Esophagus squamous epithelium (tissue), 5 donors: ENCODE results near the gene NCK1. TPM values are rescaled to one million over a fixed set of nuclear protein-coding genes. Genes with fewer than 3 reads are reported as not detected.

Experiments used
- DNase-seq: peaks from one replicate; lab custom pipeline; 2025; lab: John Stamatoyannopoulos, UW
- H3K27ac ChIP-seq, 4 donors: fragments of 200-600 bp; sonication (generic); one replicate each; pipeline ENCODE4 v1.5.1; 2016 to 2019; ENCODE audit warnings: mild to moderate bottlenecking in 1 of 4
- H3K27me3 ChIP-seq, 4 donors: fragments of 200-600 bp; sonication (generic); 1 replicate in 3 of 4; 2 replicates in 1 of 4; pipeline versions ENCODE4 v1.5.1 to v1.6.0; 2017 to 2021; ENCODE audit warnings: antibody characterized with exemption in 1 of 4
- H3K36me3 ChIP-seq, 3 donors: fragments of 200-600 bp; sonication (generic); one replicate each; pipeline ENCODE4 v1.5.1; 2016 to 2019
- H3K4me1 ChIP-seq, 3 donors: fragments of 200-600 bp; sonication (generic); one replicate each; pipeline ENCODE4 v1.5.1; 2017 to 2019
- H3K4me3 ChIP-seq, 4 donors: fragments of 200-600 bp; sonication (generic); 1 replicate in 3 of 4; 2 replicates in 1 of 4; pipeline ENCODE4 v1.5.1; 2016 to 2019; ENCODE audit warnings: mild to moderate bottlenecking in 2 of 4, moderate library complexity in 1 of 4
- H3K9me3 ChIP-seq, 3 donors: fragments of 200-600 bp; sonication (generic); one replicate each; pipeline ENCODE4 v1.5.1; 2016 to 2019
- POLR2A ChIP-seq, 4 donors: fragments of 450-650 bp; IDR thresholded peaks; one replicate each; pipeline ENCODE4 v1.6.1; 2017; ENCODE audit warnings: antibody characterized with exemption in 4 of 4, mild to moderate bottlenecking in 4 of 4, moderate library complexity in 3 of 4
- WGBS, 2 donors: methylation state at CpG; one replicate each; pipeline ENCODE4 v1.1.5; 2018; 5-methylcytosine and 5-hydroxymethylcytosine counted together
- intact Hi-C: fragments of 100-400 bp; cut with DNase I; formaldehyde crosslinking; loops from one replicate; pipeline ENCODE4 v1.15.0; 2022
- total RNA-seq, 4 donors: library from RNA; depleted of rRNA; stranded (reverse); fragments of >200 nt; gene quantifications; one replicate each; pipeline ENCODE4 v1.1.0, GENCODE V29; 2016
- TF ChIP-seq, protein P1 (sequence below), 6 experiments: fragments of 450-650 bp in 4 of 6; fragments of 200-600 bp in 2 of 6; sonication (generic) in 2 of 6; IDR thresholded peaks; one replicate each; pipeline ENCODE4 v1.5.1; 2016 to 2019; ENCODE audit warnings: antibody characterized with exemption in 6 of 6, mild to moderate bottlenecking in 4 of 6, moderate library complexity in 4 of 6
- donor health status: DM: yes; HTN: yes; CAD: no.

Gene NCK1
- total RNA-seq, 4 donors from 2014 or later, result 35.6 to 66.1 (median 57.3) TPM

DNA sequence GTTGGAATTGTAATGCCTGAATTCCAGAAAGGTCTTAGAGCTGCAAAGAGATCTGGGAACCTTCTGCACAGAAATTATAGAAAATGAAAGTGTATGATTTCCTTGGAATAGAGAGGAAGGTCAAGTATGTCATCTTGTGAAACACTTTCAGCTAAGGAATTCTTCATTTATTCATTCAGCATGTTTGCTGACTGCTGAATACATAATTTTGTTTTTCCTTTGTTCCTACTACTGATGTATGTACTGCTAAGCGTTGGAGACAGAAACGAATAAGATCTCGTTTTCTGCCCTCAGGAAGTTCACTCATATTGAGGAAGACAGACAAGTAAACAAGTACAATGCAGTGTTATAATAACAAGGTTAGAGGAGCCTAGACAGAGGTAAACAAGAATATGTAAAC, 81.4 kb downstream of the NCK1 start:
- peaks cover 13 to 79% (median 50%) of the 10 kb centered on the region in 3 donors for H3K4me1 ChIP-seq
- TF ChIP-seq, protein P1, sequence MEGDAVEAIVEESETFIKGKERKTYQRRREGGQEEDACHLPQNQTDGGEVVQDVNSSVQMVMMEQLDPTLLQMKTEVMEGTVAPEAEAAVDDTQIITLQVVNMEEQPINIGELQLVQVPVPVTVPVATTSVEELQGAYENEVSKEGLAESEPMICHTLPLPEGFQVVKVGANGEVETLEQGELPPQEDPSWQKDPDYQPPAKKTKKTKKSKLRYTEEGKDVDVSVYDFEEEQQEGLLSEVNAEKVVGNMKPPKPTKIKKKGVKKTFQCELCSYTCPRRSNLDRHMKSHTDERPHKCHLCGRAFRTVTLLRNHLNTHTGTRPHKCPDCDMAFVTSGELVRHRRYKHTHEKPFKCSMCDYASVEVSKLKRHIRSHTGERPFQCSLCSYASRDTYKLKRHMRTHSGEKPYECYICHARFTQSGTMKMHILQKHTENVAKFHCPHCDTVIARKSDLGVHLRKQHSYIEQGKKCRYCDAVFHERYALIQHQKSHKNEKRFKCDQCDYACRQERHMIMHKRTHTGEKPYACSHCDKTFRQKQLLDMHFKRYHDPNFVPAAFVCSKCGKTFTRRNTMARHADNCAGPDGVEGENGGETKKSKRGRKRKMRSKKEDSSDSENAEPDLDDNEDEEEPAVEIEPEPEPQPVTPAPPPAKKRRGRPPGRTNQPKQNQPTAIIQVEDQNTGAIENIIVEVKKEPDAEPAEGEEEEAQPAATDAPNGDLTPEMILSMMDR (IDR thresholded peaks at IDR 0.05), result no peak
- no peak for TF ChIP-seq POLR2A (IDR thresholded peaks at IDR 0.05)
- intact Hi-C loops, result no loop called here
- no peaks in the 10 kb centered on the region for H3K27me3 ChIP-seq
- DNase-seq, result no peak
- peak overlapping the region in 1 of 4 donors; percentile 5 for H3K4me3 ChIP-seq
- H3K9me3 ChIP-seq, result no peaks in the 10 kb centered on the region
- peaks cover 0 to 26% (median 0%) of the 10 kb centered on the region in 3 donors for H3K36me3 ChIP-seq
- 29 to 62% methylated on average over 3 of the region's 3 CpGs for WGBS, 2 donors
- peak overlapping the region in 1 of 4 donors; percentile 38 for H3K27ac ChIP-seq

DNA sequence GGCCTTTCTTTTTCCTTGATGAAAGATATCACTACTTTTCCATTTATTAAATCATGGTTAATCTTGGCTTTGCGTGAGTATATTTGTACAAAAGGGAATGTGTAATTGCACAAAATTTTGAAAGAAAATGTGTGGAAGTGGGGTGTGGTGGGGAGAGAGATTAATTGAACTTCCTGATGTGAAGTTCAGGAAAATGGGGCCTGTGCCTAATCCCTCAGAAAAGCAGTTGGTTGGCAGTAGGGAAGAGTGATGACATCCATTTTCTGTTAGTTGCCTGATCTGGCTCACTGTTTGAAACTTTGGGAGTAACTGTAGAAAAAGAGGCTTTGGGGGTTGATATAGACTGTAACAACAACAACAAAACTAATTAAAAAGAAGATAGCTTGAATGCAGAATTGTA, 85.0 kb downstream of the NCK1 start:
- Histone ChIP-seq H3K4me1 (peaks cover 8 to 82% (median 19%) of the 10 kb centered on the region in 3 donors), H3K9me3 (no peaks in the 10 kb centered on the region), H3K4me3 (no peak overlapping the region), H3K27me3 (no peaks in the 10 kb centered on the region), H3K36me3 (peaks cover 0 to 25% (median 0%) of the 10 kb centered on the region in 3 donors), H3K27ac (peak overlapping the region in 2 of 4 donors; percentile 33 to 44)
- DNase-seq, result no peak
- intact Hi-C loops, result no loop called here
- TF ChIP-seq POLR2A (IDR thresholded peaks at IDR 0.05), result no peak
- TF ChIP-seq, protein P1 (IDR thresholded peaks at IDR 0.05), result no peak
- WGBS, 2 donors, result 50 to 55% methylated on average over 1 of the region's 1 CpG

DNA sequence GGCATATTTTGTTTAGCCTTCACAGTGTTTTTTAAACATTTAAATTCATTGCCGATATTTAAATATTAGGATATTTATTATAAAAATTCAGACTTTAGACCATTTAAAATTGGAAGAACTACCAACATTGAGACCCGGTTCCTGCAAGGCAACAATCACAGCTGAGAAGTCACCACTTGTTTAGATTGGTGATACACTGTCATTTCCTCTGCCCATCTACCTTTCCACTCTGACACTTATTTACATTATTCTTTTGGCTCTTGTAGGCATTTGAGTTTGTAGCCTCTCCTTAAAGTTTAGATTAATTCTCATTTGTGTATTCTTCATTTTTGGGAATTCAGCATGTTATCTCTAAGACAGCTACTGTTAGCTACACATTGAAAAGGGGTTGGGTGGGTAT, 85.5 kb downstream of the NCK1 start:
- TF ChIP-seq POLR2A (IDR thresholded peaks at IDR 0.05), result no peak
- TF ChIP-seq, protein P1 (IDR thresholded peaks at IDR 0.05), result no peak
- Histone ChIP-seq H3K36me3 (peaks cover 0 to 25% (median 0%) of the 10 kb centered on the region in 3 donors), H3K4me3 (no peak overlapping the region), H3K4me1 (peaks cover 6 to 82% (median 16%) of the 10 kb centered on the region in 3 donors), H3K9me3 (no peaks in the 10 kb centered on the region), H3K27ac (peak overlapping the region in 2 of 4 donors; percentile 33 to 44), H3K27me3 (no peaks in the 10 kb centered on the region)
- intact Hi-C loops, result no loop called here
- DNase-seq, result no peak
- WGBS, 2 donors, result 43 to 48% methylated on average over 2 of the region's 2 CpGs

DNA sequence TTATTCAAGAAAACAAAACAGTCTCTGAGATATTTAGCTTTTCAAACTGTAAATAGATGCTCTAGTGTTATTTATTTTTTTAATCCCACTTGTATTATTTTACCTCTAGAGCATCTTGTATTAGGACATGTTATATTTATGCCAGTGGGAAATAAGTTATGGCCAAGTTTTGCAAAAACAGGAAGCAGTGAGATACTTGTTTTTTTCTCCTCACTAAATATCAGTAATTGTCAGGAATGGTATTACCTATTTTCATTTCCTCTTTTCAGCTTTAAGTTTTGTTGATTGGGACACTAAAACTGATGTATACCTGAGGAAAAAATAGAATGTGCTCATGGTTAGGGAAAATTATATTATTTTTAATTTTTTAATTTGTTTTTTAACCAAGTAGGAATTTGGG, 87.1 kb downstream of the NCK1 start:
- TF ChIP-seq POLR2A (IDR thresholded peaks at IDR 0.05), result no peak
- TF ChIP-seq, protein P1 (IDR thresholded peaks at IDR 0.05), result no peak

DNA sequence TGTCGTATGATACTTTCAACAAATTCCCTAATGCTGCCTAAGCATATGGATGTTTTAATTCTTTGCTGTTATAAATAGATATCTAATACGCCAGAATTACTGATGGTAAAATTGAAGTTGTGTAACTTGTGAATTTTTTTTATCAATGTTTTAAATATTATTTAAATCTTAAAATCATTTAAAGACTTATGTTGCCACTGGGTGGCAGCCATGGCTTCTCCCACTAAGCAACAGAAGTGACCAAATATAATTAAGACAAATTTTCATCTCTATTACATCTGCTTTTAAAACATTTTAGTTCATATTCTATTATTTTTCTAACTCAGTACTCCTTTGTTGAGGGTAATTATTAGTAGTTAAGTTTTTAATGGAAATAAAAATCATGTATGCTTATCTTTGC, 87.7 kb downstream of the NCK1 start:
- Histone ChIP-seq H3K27ac (peak overlapping the region in 1 of 4 donors; percentile 28), H3K27me3 (no peaks in the 10 kb centered on the region), H3K4me1 (peaks cover 4 to 83% (median 7%) of the 10 kb centered on the region in 3 donors), H3K4me3 (no peak overlapping the region), H3K9me3 (no peaks in the 10 kb centered on the region), H3K36me3 (peaks cover 0 to 25% (median 0%) of the 10 kb centered on the region in 3 donors)
- TF ChIP-seq, protein P1 (IDR thresholded peaks at IDR 0.05), result peak in 2 of 6 experiments; percentile 26 to 35
- no peak for TF ChIP-seq POLR2A (IDR thresholded peaks at IDR 0.05)
- 84 to 89% methylated on average over 2 of the region's 2 CpGs for WGBS, 2 donors
- intact Hi-C loops, result no loop called here
- DNase-seq, result no peak

More for the DNA sequence above, 87.1 kb downstream of the NCK1 start:
- H3K27ac ChIP-seq, result peak overlapping the region in 1 of 4 donors; percentile 28
- intact Hi-C loops, result no loop called here
- DNase-seq, result no peak
- H3K4me3 ChIP-seq, result no peak overlapping the region
- H3K9me3 ChIP-seq, result no peaks in the 10 kb centered on the region
- H3K36me3 ChIP-seq, result peaks cover 0 to 25% (median 0%) of the 10 kb centered on the region in 3 donors
- H3K4me1 ChIP-seq, result peaks cover 0 to 79% (median 2%) of the 10 kb centered on the region in 3 donors
- no peaks in the 10 kb centered on the region for H3K27me3 ChIP-seq
